GM10847 (cell line): ENCODE data around the gene PSMD13.

ENCODE experiments used
- POLR2A ChIP-seq: IDR thresholded peaks from 2 replicates; pipeline ENCODE4 v1.6.1; 2011; ENCODE audit not compliant: insufficient read length; ENCODE audit errors: extremely low read depth

Gene PSMD13

DNA sequence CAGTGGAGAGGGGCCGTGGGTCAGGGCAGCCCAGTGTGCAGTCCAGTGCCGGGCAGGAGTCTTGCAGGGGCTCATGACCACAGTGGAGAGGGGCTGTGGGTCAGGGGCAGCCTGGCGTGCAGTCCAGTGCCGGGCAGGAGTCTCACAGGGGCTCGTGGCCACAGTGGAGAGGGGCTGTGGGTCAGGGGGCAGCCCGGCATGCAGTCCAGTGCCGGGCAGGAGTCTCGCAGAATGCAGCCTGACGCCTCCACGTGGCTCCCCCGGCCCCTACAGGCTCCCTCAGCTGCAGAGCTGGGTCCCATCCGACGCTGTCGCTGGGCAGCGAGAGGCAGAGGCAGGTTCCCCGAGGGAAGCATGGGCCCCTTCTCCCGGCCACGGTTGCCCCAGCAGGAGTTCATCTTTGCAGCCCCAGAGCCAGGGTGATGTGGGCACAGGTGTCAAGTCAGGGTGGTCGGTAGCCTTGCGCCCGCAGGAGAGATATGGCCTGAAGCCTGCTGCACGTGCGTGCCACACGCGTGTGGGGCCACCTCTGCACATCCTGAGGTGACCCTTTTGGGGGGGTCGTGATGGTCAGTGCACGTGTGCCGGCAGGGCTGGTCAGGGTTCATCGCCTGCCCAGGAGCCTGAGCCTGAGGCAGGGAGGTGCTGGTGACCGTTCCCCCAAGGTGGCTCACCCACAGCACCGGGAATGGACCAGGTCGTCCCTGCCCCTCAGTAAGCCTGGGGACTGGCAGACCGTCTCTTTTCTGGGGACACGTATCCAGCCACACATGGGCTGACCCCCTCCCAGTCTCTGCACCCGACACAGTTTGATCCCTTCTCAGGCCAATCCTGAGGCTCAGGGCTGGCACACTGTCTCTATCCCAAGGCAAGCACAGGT, 59.6 kb downstream of the PSMD13 start:
- TF ChIP-seq POLR2A, result no peak

DNA sequence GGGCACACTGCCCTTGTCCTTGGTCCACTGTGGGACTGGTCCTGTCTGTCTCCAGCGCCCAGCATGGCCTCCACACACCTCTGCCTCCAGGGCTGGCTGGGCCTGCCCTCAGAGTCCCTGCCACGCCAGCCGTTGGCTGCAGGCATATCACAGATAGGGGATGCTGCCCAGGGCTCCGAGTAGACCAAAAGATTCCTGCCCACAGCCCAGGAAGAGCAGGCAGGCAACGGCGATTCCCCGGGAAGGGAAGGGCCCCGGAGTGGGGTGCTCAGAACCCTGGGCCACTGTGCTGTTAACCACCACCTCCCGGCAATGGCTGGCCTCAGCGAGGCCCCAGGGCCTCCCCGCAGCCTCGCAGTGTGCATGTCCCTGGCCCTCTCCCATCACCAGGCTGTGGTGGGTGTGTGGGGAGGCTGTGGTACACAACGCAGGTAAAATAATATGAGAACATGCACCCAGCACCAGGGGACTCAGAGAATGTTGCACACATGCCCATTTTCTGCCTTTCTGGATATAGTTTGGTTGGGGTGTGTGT, 60.3 kb downstream of the PSMD13 start:
- no peak for TF ChIP-seq POLR2A

- no peak for TF ChIP-seq POLR2A
Measured at GRCh38 chr11:297586-298405, 61.0 kb downstream of the PSMD13 start.

- no peak for TF ChIP-seq POLR2A
Measured at GRCh38 chr11:298406-299065, 61.8 kb downstream of the PSMD13 start.

DNA sequence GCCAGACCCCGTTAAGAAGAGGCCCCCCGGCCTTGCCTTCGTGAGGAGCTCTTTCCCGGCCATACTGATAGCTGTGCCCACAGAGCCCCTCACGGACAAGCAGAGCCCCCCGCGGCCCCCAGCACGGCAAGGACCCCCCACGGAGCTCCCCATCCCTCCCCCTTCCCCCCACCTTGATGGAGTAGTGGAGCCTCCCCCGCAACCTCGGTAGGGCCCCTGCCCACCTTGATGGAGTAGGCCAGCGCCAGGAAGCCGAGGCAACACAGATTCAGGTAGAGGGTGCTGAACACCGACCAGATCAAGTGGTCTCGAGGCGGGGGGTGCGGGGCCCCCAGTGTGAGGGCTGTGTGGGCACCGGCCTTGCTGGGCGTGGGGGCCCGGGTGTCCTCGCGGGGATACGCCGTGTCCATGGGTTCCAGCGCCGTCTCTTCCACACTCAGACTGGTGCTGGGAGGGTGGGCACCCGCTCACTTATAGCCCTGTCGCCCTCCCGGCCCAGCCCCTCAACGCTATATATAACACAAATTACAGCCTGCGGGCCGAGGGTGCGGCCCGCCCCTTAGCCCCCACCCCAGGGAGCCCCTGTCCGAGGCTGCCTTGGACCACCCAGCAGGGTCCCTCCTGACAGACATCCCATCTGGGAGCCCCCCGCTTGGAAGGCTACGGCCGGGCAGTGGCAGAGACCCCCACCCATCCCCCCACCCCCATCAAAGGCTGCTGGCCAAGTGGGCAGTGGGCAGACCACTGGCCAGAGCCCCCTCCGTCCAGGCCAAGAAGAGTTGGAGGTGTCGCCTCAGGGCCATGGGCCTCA, 62.5 kb downstream of the PSMD13 start, which contains the start of gene IFITM5:
Gene IFITM5, minus strand, starts transcription at position 446 of the 811 bp plus-strand sequence. Its CDS starts 36 bp downstream, at position 410.
- no peak for TF ChIP-seq POLR2A

GRCh38 chr11:299951-300735, 63.4 kb downstream of the PSMD13 start:
- no peak for TF ChIP-seq POLR2A
